WERI-Rb-1 (cell line): ENCODE results near the gene KRTAP4-7.
"Not testable (repeated sequence)": the region's sequence is repeated elsewhere in the genome, so short reads cannot be mapped to it uniquely, and the experiment has no call there.

Experiments
- DNase-seq: peaks from one replicate; pipeline ENCODE4 v3.0.0-alpha.2; 2020
- H3K27ac ChIP-seq: fragments of 250-450 bp; sonication (Bioruptor Pico); 2 replicates; pipeline ENCODE4 v1.5.1; 2020; ENCODE audit warnings: mild to moderate bottlenecking, moderate library complexity
- H3K27me3 ChIP-seq: fragments of 250-450 bp; sonication (Bioruptor Pico); 2 replicates; pipeline ENCODE4 v1.5.1; 2021; ENCODE audit warnings: mild to moderate bottlenecking, low read depth, moderate library complexity; ENCODE audit not compliant: insufficient read depth, severe bottlenecking
- H3K36me3 ChIP-seq: fragments of 250-450 bp; sonication (Bioruptor Pico); 2 replicates; pipeline ENCODE4 v1.5.1; 2020; ENCODE audit warnings: mild to moderate bottlenecking, moderate library complexity
- H3K4me3 ChIP-seq: 2 replicates; pipeline ENCODE4 v1.5.1; 2011; ENCODE audit warnings: low read depth, mild to moderate bottlenecking, control low read depth, low read length
- H3K9me3 ChIP-seq: fragments of 250-450 bp; sonication (Bioruptor Pico); 2 replicates; pipeline ENCODE4 v1.5.1; 2021; ENCODE audit warnings: mild to moderate bottlenecking, moderate library complexity; ENCODE audit not compliant: severe bottlenecking
- CTCF ChIP-seq: IDR thresholded peaks from 2 replicates; pipeline ENCODE4 v1.5.1; 2011; ENCODE audit warnings: low read depth, mild to moderate bottlenecking, control low read depth, inconsistent platforms, low read length

The KRTAP4-7 gene

GRCh38 chr17:41096055-41096454 lies 12.1 kb downstream of the KRTAP4-7 start:
- peaks cover 12% of the 10 kb centered on the region for H3K27me3 ChIP-seq
- H3K9me3 ChIP-seq: peaks cover 3% of the 10 kb centered on the region
- no peaks in the 10 kb centered on the region for H3K36me3 ChIP-seq
- no peak overlapping the region for H3K4me3 ChIP-seq
- no peak for DNase-seq
- no peak for TF ChIP-seq CTCF
- H3K27ac ChIP-seq: no peak overlapping the region

GRCh38 chr17:41098042-41098441 lies 14.1 kb downstream of the KRTAP4-7 start, which contains the start of gene KRTAP4-8:
Gene KRTAP4-8 (minus strand): TSS chr17:41098142. CDS start chr17:41098084, 58 bp downstream.
- no peak for TF ChIP-seq CTCF
- H3K27ac ChIP-seq: no peak within 1 kb of the TSS
- DNase-seq: no peak
- H3K4me3 ChIP-seq: no peak within 1 kb of the TSS
- no peaks in the 10 kb centered on the region for H3K36me3 ChIP-seq
- peaks cover 3% of the 10 kb centered on the region for H3K9me3 ChIP-seq
- H3K27me3 ChIP-seq: peaks cover 14% of the 10 kb centered on the region

- Histone ChIP-seq H3K4me3 (no peak overlapping the region), H3K27me3 (peaks cover 14% of the 10 kb centered on the region), H3K36me3 (no peaks in the 10 kb centered on the region), H3K9me3 (no peaks in the 10 kb centered on the region), H3K27ac (no peak overlapping the region)
- TF ChIP-seq CTCF: no peak
- no peak for DNase-seq
Measured at GRCh38 chr17:41098481-41098880, 14.5 kb downstream of the KRTAP4-7 start.

- not testable (repeated sequence) for H3K27ac ChIP-seq, DNase-seq, H3K36me3 ChIP-seq, H3K4me3 ChIP-seq, H3K27me3 ChIP-seq, H3K9me3 ChIP-seq
Measured at GRCh38 chr17:41099682-41100480, 15.9 kb downstream of the KRTAP4-7 start.

- TF ChIP-seq CTCF: no peak
- Histone ChIP-seq H3K27me3 (peaks cover 13% of the 10 kb centered on the region), H3K27ac (no peak within 1 kb of the TSS), H3K36me3 (no peaks in the 10 kb centered on the region), H3K9me3 (no peaks in the 10 kb centered on the region), H3K4me3 (no peak within 1 kb of the TSS)
- DNase-seq: no peak
Measured at GRCh38 chr17:41101586-41102259, 17.8 kb downstream of the KRTAP4-7 start, which contains the start of gene KRTAP4-16. Gene KRTAP4-16 (minus strand): TSS chr17:41102209. CDS start chr17:41102209, 0 bp downstream.

- Histone ChIP-seq H3K27me3 (peaks cover 28% of the 10 kb centered on the region), H3K4me3 (no peak overlapping the region), H3K9me3 (no peaks in the 10 kb centered on the region), H3K36me3 (no peaks in the 10 kb centered on the region), H3K27ac (no peak overlapping the region)
- TF ChIP-seq CTCF: no peak
- no peak for DNase-seq
Measured at GRCh38 chr17:41103896-41104295, 19.9 kb downstream of the KRTAP4-7 start.

- not testable (repeated sequence) for H3K9me3 ChIP-seq, H3K36me3 ChIP-seq, H3K27ac ChIP-seq, DNase-seq, H3K4me3 ChIP-seq
- H3K27me3 ChIP-seq: peaks cover 28% of the 10 kb centered on the region
Measured at GRCh38 chr17:41104386-41105038, 20.6 kb downstream of the KRTAP4-7 start.

GRCh38 chr17:41105347-41105746 lies 21.4 kb downstream of the KRTAP4-7 start, which contains the start of gene KRTAP4-9:
Gene KRTAP4-9 (plus strand): TSS chr17:41105389. CDS start chr17:41105389, 0 bp downstream.
- not testable (repeated sequence) for H3K27ac ChIP-seq, DNase-seq, H3K9me3 ChIP-seq, H3K4me3 ChIP-seq, H3K36me3 ChIP-seq
- peaks cover 28% of the 10 kb centered on the region for H3K27me3 ChIP-seq
